Measurements from ENCODE around the gene UPK1B. TPM values are rescaled to one million over a fixed set of nuclear protein-coding genes. Genes with fewer than 3 reads are reported as not detected.

Gene UPK1B
- total RNA-seq, 2 donors from 2014 or later = 1.8 TPM; not detected in 1

DNA sequence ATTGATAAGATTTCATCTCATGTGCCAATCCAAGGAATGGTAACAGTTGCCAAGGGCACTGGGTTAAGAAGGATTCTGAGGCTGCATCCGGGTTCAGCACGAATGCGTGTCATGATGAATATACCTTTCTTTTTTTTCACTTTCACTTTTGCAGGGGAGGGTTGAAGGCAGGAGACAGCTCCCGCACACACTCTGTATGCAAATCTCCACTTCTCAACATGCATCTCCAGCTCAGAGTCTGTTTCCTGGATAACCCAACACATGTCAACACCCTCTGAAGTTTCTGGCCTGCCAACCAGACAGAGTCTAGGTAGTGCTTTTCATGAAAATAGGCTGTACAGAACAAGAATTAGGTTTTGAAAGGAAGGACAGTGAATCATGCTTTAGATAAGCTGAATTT lies 45.7 kb downstream of the UPK1B start:
- no peak for ATAC-seq (ENCODE audit: insufficient number of reproducible peaks, low FRiP score, low read depth)

DNA sequence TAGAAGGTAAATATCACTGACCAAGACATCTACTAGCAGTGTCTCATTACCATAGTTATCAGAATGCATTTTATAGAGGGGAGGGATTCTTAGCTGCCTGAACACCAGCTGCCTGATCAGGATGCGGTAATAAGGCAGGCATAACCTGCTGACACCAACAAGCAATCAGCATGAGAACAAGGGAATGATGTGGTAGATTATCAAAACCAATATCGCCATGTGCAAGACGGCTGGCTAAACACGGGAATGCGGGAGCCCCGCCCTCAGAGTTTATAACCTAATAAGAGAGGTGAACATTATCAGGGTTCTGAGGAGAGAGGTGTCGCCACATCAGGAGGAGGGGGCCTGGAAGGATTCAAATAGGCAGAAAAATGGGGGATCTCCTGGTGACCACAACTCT lies 46.8 kb downstream of the UPK1B start:
- Histone ChIP-seq H3K27me3 (replicated peaks; ENCODE audit: insufficient read depth) (no peaks in the 10 kb centered on the region), H3K36me3 (peaks cover 34% of the 10 kb centered on the region), H3K4me1 (ENCODE audit: control insufficient read depth in 1 of 2, low read depth in 2 of 2) (no peaks in the 10 kb centered on the region), H3K27ac (no peak overlapping the region), H3K4me3 (no peak overlapping the region), H3K9me3 (no peaks in the 10 kb centered on the region)
- no peak for DNase-seq (ENCODE audit: low spot score)
- no peak for ATAC-seq (ENCODE audit: insufficient number of reproducible peaks, low FRiP score, low read depth)
- TF ChIP-seq, protein P1, sequence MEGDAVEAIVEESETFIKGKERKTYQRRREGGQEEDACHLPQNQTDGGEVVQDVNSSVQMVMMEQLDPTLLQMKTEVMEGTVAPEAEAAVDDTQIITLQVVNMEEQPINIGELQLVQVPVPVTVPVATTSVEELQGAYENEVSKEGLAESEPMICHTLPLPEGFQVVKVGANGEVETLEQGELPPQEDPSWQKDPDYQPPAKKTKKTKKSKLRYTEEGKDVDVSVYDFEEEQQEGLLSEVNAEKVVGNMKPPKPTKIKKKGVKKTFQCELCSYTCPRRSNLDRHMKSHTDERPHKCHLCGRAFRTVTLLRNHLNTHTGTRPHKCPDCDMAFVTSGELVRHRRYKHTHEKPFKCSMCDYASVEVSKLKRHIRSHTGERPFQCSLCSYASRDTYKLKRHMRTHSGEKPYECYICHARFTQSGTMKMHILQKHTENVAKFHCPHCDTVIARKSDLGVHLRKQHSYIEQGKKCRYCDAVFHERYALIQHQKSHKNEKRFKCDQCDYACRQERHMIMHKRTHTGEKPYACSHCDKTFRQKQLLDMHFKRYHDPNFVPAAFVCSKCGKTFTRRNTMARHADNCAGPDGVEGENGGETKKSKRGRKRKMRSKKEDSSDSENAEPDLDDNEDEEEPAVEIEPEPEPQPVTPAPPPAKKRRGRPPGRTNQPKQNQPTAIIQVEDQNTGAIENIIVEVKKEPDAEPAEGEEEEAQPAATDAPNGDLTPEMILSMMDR (IDR thresholded peaks at IDR 0.05) = no peak

More for the DNA sequence above, 45.7 kb downstream of the UPK1B start:
- H3K27ac ChIP-seq = no peak overlapping the region
- no peaks in the 10 kb centered on the region for H3K27me3 ChIP-seq (replicated peaks; ENCODE audit: insufficient read depth)
- peaks cover 42% of the 10 kb centered on the region for H3K36me3 ChIP-seq
- H3K4me3 ChIP-seq = no peak overlapping the region
- no peaks in the 10 kb centered on the region for H3K4me1 ChIP-seq (ENCODE audit: control insufficient read depth in 1 of 2, low read depth in 2 of 2)
- no peak for DNase-seq (ENCODE audit: low spot score)
- H3K9me3 ChIP-seq = no peaks in the 10 kb centered on the region
- TF ChIP-seq, protein P1 (IDR thresholded peaks at IDR 0.05) = no peak

DNA sequence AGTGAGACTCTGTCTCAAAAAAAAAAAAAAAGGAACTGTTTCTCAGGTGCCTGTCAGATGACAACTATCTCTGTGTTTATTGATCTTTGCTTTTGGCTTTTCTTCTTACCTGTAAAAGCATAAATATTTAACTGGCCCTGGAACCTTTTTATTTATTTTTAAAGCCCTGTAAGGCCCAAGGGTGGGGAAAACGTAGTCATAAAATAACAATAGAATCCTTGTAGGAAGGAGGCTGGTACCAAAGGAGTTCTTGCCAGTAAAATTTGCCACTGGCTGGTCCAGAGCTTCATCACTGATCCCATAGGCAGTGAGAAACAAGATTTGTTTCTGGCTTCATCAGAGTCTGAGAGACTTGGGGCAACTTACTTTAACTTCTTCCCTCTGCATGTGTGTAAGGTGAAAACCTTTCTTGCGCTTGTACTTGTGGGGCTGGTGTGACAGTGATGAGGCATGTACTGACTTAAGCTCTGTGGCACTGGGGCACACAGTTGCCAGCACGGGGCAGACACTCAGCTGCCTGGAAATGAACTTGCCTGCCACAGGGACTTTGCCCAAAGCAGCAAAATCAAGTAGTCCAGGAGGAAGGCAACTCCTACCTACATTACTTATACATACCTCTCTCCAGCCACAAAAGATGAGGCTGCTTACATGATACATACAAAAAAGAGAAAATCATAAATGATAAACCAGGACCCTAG lies 47.7 kb downstream of the UPK1B start:
- Histone ChIP-seq H3K36me3 (peaks cover 31% of the 10 kb centered on the region), H3K27ac (no peak overlapping the region), H3K9me3 (no peaks in the 10 kb centered on the region), H3K4me1 (ENCODE audit: control insufficient read depth in 1 of 2, low read depth in 2 of 2) (no peaks in the 10 kb centered on the region), H3K27me3 (replicated peaks; ENCODE audit: insufficient read depth) (no peaks in the 10 kb centered on the region), H3K4me3 (no peak overlapping the region)
- DNase-seq (ENCODE audit: low spot score) (no peak), ATAC-seq (ENCODE audit: insufficient number of reproducible peaks, low FRiP score, low read depth) (no peak)
- TF ChIP-seq, protein P1 (IDR thresholded peaks at IDR 0.05) = no peak

DNA sequence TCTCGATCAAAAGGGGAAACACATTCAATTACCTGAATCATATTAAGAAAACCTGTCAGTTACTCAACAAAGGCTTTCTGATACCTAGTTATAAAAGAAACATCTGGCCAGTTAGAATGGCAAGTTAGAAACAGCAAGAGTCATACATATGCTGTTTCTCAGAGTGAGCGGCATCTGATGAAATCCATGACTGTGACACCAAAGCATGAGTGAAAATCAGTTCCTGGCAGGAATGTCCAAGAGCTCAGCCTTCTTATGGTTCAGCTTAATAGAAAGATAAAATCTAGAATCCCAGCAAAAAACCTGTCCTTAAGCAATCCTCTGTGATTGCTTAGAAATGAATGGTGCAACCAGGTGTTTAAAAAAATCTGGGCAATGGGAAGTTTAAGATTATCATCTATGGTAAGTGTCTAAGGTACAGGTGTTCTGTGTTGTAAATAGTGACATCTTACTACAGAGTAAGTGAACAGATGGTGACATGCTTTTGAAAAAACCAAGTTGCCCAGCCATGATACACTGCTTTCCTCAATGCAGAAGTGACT lies 48.5 kb downstream of the UPK1B start:
- H3K27me3 ChIP-seq (replicated peaks; ENCODE audit: insufficient read depth) = no peaks in the 10 kb centered on the region
- TF ChIP-seq, protein P1 (IDR thresholded peaks at IDR 0.05) = no peak
- no peaks in the 10 kb centered on the region for H3K9me3 ChIP-seq
- no peak overlapping the region for H3K4me3 ChIP-seq
- DNase-seq (ENCODE audit: low spot score) = no peak
- no peak for ATAC-seq (ENCODE audit: insufficient number of reproducible peaks, low FRiP score, low read depth)
- H3K4me1 ChIP-seq (ENCODE audit: control insufficient read depth in 1 of 2, low read depth in 2 of 2) = no peaks in the 10 kb centered on the region
- no peak overlapping the region for H3K27ac ChIP-seq
- peaks cover 33% of the 10 kb centered on the region for H3K36me3 ChIP-seq

DNA sequence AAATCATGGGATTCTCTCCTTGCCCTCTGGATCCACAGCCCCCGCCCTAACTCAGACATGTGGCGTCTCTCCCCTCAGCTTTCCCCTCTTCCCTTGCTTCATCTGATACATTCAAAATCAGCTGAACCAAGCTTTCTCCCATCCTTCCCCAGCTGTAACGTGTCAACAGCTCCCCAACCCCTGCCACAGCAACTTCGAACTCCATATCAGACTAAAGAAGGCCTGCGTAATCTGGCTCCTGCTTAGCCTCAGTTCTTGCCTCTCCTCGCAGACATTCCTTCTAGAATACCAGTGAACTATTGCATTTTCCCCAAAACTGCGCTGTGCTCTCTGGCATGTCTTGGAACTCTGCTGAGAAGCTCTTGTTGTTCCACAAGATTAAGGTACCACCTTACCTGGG lies 49.0 kb downstream of the UPK1B start:
- no peak for DNase-seq (ENCODE audit: low spot score)
- Histone ChIP-seq H3K4me3 (no peak overlapping the region), H3K36me3 (peaks cover 33% of the 10 kb centered on the region), H3K4me1 (ENCODE audit: control insufficient read depth in 1 of 2, low read depth in 2 of 2) (no peaks in the 10 kb centered on the region), H3K9me3 (no peaks in the 10 kb centered on the region), H3K27me3 (replicated peaks; ENCODE audit: insufficient read depth) (no peaks in the 10 kb centered on the region), H3K27ac (no peak overlapping the region)
- TF ChIP-seq, protein P1 (IDR thresholded peaks at IDR 0.05) = no peak
- ATAC-seq (ENCODE audit: insufficient number of reproducible peaks, low FRiP score, low read depth) = no peak
